NCI-H510A (cell line): ENCODE measurements around the gene RNF207.

Source experiments
- DNase-seq: peaks from one replicate; lab custom pipeline; 2025; lab: John Stamatoyannopoulos, UW

Gene RNF207

DNA sequence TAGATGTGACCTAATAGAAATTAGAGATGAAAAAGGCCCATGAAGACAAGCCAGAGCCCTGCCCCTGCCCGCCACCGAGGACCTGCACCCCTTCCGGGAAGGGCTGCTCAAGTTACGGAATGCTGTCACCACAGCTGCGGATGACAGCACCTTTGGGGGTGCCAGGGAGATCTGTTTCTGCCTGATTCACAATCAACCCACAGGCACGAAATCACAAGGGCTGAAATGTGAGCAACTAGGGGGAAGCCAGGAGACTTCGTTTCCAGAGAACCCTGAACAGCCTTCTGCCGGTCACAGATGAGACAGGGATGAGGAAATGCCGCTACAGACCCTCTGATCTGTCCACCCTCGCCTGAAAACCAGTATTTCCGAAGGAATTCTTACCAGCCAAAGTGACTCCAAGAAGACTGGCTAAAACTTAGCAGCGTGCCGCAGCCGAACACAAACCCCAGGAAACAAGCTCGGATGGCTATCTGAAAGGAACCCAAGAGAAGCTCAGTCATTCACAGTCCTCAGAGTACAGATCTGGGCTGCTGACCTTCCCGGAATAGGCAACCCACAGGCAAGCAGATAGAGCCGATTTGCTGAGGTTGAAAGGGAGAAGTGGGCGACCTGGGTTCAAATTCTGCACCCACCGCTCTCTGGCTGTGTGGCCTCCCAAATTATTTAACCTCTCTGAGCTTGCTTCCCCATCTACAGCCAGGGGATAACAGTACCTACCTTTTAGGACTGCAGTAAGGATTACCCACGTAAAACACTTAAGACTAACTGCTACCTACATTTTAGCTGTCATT lies 28.8 kb downstream of the RNF207 start:
- no peak for DNase-seq

DNA sequence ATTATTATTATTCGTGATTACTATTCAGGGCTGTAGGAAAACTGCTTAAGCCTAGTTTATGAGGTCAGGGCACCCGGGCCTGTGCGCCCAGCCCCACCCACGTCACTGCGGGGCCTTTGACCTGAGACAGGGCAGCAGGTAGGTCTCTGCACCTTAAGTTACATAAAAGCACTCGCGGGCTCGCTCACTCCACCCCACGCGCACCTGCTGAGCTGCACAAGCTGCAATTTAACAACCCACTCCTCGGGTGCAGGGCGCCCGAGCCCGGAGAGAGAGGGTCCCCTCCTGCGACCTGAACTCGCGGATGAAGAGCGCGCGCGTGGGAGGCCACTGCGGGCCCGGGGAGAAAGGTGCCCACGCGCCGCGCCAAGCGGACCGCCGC lies 29.4 kb downstream of the RNF207 start:
- no peak for DNase-seq

GRCh38 chr1:6237093-6237492 lies 31.2 kb downstream of the RNF207 start:
- no peak for DNase-seq

DNA sequence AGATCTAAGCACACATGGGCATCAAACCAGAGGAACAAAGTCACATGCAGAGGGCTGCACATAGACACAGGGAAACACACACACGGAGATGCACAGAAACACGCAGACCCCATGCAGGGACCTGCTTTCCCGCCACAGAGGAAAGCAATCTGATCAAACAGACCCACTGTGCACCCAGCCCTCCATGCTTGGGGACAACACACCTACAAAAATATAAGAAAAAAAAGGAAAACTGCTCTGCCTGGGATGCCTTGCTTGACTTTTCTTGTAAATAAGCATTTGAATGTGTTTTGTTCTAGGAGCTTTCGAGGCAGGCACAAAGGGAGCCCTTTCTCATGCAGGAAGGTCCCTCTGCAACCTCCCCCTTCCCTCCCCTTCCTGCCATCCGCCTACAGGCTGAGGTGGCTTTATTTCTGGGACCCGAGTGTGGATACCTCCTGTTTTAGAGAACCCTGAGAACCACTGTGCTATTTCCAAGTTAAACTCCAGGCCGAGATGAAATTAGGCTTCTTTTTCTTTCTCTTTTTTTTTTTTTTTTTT lies 33.4 kb downstream of the RNF207 start:
- no peak for DNase-seq

DNA sequence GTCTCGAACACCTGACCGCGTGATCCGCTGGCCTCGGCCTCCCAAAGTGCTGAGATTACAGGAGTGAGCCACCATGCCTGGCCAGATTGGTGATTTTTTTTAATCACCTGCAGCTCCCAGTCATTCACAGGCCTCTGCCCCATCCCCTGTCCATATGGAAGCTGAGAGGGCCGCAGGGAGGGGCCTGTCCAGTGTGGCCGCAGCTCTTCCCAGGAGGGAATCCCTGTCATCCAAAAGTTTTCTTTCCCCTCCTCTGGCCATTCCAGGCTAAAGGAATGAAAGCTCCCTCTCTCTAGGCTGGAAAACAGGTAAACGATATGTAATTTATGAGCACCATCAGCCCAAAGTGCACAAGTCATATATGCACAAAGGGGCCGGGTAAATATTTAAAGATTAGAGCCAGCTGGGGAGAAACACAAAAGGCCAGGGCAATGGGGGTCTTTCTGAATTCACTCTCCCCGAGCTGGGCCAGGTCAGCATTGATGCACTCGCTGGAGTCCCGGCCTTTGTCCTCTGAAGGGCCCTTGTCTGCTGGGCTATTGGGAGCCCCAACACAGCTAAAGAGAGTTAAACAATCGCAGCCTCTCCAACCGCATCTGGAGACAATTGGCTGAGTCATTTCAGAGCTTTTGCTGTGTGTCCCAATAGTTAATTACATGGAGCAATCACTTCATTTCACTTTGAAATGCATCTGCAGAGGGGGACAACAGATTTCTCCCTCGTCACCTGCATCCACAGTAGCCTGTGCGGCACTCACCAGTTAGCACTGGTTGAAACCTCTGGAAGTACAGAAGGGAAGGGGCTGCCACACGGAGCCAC lies 34.2 kb downstream of the RNF207 start:
- peak; percentile 64 for DNase-seq

DNA sequence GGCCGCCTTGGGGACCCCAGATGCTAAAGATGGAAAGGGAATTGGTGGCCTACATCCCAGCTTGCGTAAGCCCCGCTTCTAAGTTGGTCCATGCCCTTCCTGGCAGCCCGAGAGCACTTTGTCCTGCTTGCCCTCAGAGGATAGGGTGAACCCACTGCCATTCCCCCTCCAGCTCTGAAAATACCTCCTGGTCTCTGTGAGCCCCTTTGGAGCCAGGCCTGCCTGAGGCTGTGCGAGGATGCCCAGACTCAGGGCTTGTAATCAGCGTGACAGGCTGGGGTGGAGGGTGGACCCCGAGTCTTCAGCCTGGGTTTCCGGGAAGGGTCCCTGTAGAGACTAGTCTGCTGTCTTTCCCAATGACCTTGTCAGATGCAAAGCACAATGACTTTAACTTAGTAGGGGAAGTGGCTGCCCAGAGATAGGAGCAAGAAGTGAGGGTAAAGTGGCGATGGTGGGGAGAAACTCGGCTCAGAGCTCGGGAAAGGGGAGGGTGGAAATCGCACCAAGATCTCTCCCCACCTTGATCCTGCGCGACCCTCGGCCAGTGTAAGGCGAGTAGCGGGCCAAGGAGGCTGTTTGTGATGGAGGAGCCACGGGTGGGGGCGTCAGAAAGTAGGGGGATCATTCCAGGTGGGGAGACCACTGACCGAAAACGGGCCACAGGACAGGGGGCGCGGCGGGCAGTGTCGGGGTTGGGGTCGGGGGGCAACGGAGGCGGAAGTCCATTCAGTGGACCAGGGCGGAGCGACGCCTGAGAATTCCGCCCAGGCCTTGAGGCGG lies 35.4 kb downstream of the RNF207 start:
- no peak for DNase-seq

DNA sequence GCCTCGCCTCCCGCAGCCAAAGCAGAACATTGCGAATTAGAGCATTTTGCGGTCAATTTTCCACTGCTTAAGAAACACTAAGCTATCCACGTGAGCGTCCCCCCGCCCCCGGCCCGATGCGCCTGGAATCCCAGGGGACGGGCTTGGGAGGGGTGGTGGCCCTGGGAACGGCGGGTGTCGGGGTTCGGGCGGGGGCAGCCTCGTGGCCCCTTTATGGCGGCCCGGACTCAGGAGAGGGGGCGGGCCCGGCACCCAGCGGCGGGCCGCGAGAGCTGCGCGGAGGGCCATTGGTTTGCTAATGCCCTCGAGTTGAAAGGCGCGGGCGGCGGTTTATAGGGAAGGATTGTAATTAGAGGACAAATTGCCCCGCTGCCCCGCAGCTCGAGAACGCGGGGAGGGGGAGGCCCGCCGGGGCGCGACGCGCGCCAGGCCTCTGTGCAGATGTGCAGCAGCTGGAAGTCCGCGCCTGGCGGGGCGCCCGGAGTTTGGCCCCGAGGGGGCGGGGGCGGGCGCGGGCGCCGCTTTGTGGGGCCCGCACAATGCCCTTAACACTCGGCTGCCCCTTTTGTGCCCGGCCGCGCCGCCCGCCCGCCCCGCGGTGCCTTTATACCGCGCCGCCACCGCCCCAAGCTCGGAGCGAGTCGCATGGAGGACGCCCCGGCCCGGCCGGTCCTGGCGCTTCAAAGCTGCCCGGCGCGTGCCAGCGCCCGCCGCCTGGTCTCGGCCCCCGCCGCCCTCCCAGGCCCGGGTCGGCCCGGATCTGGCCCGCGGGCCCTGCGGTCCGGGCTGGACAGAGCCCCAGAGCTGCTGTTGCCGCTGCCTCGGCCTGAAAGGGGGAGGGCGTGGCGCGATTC lies 36.2 kb downstream of the RNF207 start:
- peak; percentile 52 for DNase-seq

DNA sequence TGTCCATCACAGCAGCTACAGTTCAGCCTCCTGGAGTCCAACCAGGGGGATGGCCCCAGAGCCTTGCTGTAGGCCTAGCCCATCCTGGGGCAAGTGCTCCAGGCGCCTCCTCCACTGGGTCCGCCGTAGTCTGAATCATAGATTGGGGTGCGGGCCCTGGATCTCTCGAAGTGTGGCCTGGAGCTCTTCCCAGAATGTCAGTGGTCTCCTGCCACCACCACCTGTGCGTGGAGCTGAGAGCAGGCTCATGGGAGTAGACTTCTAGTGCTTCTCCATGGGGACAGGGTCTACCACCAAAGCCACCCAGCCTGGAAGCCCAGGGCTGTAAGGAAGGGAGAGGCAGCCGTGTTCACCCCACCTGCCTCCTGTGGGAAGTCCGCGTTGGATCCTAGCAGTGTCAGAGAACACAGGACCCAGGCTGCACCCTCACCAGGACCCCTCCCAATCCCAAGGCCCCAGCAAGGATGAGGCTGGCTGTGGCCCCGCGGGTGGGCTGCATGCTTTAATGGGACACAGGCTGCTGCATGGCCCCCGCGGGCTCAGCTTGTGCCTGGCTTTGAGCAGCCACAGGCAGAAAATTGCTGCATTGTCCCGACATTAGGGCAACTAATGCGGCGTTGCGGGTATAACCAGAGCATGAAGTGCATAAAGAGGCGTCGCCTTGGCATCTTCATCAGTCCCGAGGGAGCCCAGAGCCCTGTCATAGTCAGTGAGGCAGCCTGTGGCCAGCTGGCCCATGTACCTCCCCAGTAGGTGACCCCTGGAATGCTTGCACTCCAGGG lies 37.3 kb downstream of the RNF207 start:
- DNase-seq: no peak

GRCh38 chr1:6243993-6244392 lies 38.1 kb downstream of the RNF207 start, which contains the start of gene HES3:
Gene HES3, plus strand, starts transcription at chr1:6244179. Its CDS starts 187 bp downstream, at chr1:6244366.
- DNase-seq: no peak

GRCh38 chr1:6244401-6245049 lies 38.6 kb downstream of the RNF207 start:
- peak; percentile 81 for DNase-seq

- peak; percentile 98 for DNase-seq
Observed at GRCh38 chr1:6245086-6245868, 39.4 kb downstream of the RNF207 start.

DNA sequence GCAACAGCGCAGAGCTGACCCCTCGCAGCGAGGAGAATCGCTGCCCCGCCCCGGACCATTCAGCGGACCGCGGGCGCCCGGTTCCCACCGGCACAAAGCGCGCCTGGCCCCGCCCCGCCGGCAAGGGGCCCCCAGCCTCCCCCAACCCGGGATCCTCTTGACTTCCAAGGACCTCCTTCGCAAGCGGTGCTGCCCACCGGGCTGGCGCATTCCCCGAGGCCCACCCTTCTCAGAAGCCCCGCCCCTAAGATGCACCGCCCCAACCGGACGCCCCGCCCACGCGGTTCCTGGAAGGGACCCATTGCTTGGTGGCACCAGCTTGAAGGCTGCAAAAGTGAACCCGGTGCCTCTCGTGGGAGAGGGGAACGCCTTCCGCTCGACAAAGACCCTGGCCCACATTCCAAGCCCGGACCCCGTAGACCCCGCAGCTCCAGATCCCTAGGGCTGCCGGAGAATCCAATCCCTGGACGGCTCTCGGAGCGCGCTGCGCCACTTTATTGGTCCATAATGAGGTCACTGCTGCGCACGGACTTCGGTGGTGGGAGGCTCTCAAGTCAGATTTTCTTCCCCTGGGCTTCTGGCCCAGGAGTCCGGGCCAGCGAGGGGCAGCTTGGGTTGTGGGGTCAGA lies 40.1 kb downstream of the RNF207 start:
- peak; percentile 94 for DNase-seq

- DNase-seq: peak; percentile 96
Observed at GRCh38 chr1:6246497-6247467, 40.9 kb downstream of the RNF207 start.

DNA sequence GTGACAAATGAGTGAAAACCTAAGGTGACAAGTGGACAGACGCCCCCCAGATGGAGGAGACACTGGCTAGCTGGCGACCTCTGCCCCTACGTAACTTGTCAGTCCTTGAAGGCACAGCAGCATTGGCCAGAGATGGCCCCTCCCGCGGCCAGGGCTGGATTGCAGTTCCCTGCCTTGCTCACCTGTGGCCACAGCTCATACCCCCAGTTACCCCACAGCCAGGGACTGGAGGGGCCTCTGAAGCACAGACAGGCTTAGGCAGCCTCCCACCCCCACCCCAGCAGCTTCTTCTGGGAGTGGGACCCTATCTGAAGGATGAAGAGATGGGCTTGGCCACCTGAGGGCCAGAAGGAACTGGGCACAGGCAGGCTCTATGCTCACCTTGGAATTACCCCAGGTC lies 41.7 kb downstream of the RNF207 start:
- DNase-seq: no peak

DNA sequence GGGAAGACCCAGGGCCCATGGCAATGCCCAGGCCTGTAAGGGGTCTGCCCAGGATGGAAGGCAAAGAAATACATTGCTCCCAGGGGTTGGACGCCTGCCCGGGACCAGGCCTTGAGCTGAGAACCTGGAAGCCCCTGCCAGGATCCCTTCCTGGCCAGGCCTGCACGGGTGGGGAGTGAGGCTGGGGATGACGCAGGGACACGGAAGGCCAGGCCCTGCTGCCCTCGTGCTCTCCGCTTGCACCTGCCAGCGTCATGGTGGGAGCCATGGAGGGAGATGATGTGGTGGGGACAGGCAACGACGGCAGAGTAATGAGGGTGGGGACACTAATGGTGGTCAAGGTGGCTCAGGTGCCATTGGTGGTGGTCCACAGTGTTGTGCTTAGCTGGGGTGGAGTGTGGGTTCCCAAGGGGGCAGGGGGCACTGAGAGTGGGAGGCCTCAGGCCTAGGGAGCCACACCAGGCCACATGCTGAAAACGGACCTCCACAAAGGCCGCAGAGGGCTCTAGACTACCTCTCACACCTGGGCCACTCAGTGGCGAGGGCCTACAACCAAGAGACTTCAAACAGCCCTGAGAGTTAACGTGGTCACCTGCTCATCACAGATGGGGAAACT lies 42.4 kb downstream of the RNF207 start:
- DNase-seq: no peak

- no peak for DNase-seq
Observed at GRCh38 chr1:6248932-6249738, 43.2 kb downstream of the RNF207 start.
